ENCODE data around the gene TRAF2.

Gene TRAF2

GRCh38 chr9:136964171-136964689 is 77.9 kb downstream of the TRAF2 start:
- no peaks in the 10 kb centered on the region for H3K36me3 ChIP-seq (ENCODE audit: control insufficient read depth, insufficient read depth, low read length)
- H3K4me1 ChIP-seq (ENCODE audit: control insufficient read depth, insufficient read depth, low read length), result peaks cover 16% of the 10 kb centered on the region
- H3K4me3 ChIP-seq (ENCODE audit: insufficient read depth, low read depth, low read length), result no peak overlapping the region
- WGBS, 2 experiments, result 86 to 87% methylated on average over 22 of the region's 22 CpGs
- H3K9me3 ChIP-seq (ENCODE audit: control insufficient read depth, low read length), result no peaks in the 10 kb centered on the region
- no peaks in the 10 kb centered on the region for H3K27me3 ChIP-seq (ENCODE audit: control insufficient read depth, insufficient read depth, low read length, poor library complexity, severe bottlenecking)
- H3K27ac ChIP-seq (ENCODE audit: insufficient read depth, low read depth, low read length, poor library complexity, severe bottlenecking), result no peak overlapping the region

- Histone ChIP-seq H3K27ac (ENCODE audit: insufficient read depth, low read depth, low read length, poor library complexity, severe bottlenecking) (no peak overlapping the region), H3K27me3 (ENCODE audit: control insufficient read depth, insufficient read depth, low read length, poor library complexity, severe bottlenecking) (no peaks in the 10 kb centered on the region)
- 92 to 94% methylated on average over 26 of the region's 26 CpGs for WGBS, 2 experiments
Measured at GRCh38 chr9:136964833-136965422, 78.6 kb downstream of the TRAF2 start.

GRCh38 chr9:136965771-136966484 is 79.6 kb downstream of the TRAF2 start:
- no peak overlapping the region for H3K4me3 ChIP-seq (ENCODE audit: insufficient read depth, low read depth, low read length)
- H3K36me3 ChIP-seq (ENCODE audit: control insufficient read depth, insufficient read depth, low read length), result no peaks in the 10 kb centered on the region
- H3K27me3 ChIP-seq (ENCODE audit: control insufficient read depth, insufficient read depth, low read length, poor library complexity, severe bottlenecking), result no peaks in the 10 kb centered on the region
- peaks cover 13% of the 10 kb centered on the region for H3K4me1 ChIP-seq (ENCODE audit: control insufficient read depth, insufficient read depth, low read length)
- 59 to 60% methylated on average over 23 of the region's 23 CpGs for WGBS, 2 experiments
- no peak overlapping the region for H3K27ac ChIP-seq (ENCODE audit: insufficient read depth, low read depth, low read length, poor library complexity, severe bottlenecking)
- H3K9me3 ChIP-seq (ENCODE audit: control insufficient read depth, low read length), result no peaks in the 10 kb centered on the region

More at GRCh38 chr9:136964833-136965422, 78.6 kb downstream of the TRAF2 start:
- Histone ChIP-seq H3K4me1 (ENCODE audit: control insufficient read depth, insufficient read depth, low read length) (peaks cover 13% of the 10 kb centered on the region), H3K36me3 (ENCODE audit: control insufficient read depth, insufficient read depth, low read length) (no peaks in the 10 kb centered on the region), H3K9me3 (ENCODE audit: control insufficient read depth, low read length) (no peaks in the 10 kb centered on the region), H3K4me3 (ENCODE audit: insufficient read depth, low read depth, low read length) (no peak overlapping the region)

GRCh38 chr9:136968333-136969127 is 82.2 kb downstream of the TRAF2 start:
- H3K27ac ChIP-seq (ENCODE audit: insufficient read depth, low read depth, low read length, poor library complexity, severe bottlenecking), result no peak overlapping the region
- H3K4me1 ChIP-seq (ENCODE audit: control insufficient read depth, insufficient read depth, low read length), result peaks cover 13% of the 10 kb centered on the region
- H3K36me3 ChIP-seq (ENCODE audit: control insufficient read depth, insufficient read depth, low read length), result no peaks in the 10 kb centered on the region
- 91 to 93% methylated on average over 17 of the region's 17 CpGs for WGBS, 2 experiments
- no peaks in the 10 kb centered on the region for H3K27me3 ChIP-seq (ENCODE audit: control insufficient read depth, insufficient read depth, low read length, poor library complexity, severe bottlenecking)
- H3K4me3 ChIP-seq (ENCODE audit: insufficient read depth, low read depth, low read length), result no peak overlapping the region
- no peaks in the 10 kb centered on the region for H3K9me3 ChIP-seq (ENCODE audit: control insufficient read depth, low read length)

- Histone ChIP-seq H3K27me3 (ENCODE audit: control insufficient read depth, insufficient read depth, low read length, poor library complexity, severe bottlenecking) (no peaks in the 10 kb centered on the region), H3K4me1 (ENCODE audit: control insufficient read depth, insufficient read depth, low read length) (peaks cover 12% of the 10 kb centered on the region), H3K27ac (ENCODE audit: insufficient read depth, low read depth, low read length, poor library complexity, severe bottlenecking) (no peak overlapping the region), H3K4me3 (ENCODE audit: insufficient read depth, low read depth, low read length) (no peak overlapping the region), H3K36me3 (ENCODE audit: control insufficient read depth, insufficient read depth, low read length) (no peaks in the 10 kb centered on the region), H3K9me3 (ENCODE audit: control insufficient read depth, low read length) (no peaks in the 10 kb centered on the region)
- WGBS, 2 experiments, result 88 to 90% methylated on average over 17 of the region's 17 CpGs
Measured at GRCh38 chr9:136969150-136969549, 82.8 kb downstream of the TRAF2 start.

GRCh38 chr9:136969774-136970173 is 83.5 kb downstream of the TRAF2 start:
- H3K27ac ChIP-seq (ENCODE audit: insufficient read depth, low read depth, low read length, poor library complexity, severe bottlenecking), result no peak overlapping the region
- H3K27me3 ChIP-seq (ENCODE audit: control insufficient read depth, insufficient read depth, low read length, poor library complexity, severe bottlenecking), result no peaks in the 10 kb centered on the region
- H3K36me3 ChIP-seq (ENCODE audit: control insufficient read depth, insufficient read depth, low read length), result no peaks in the 10 kb centered on the region
- H3K4me3 ChIP-seq (ENCODE audit: insufficient read depth, low read depth, low read length), result no peak overlapping the region
- peaks cover 6% of the 10 kb centered on the region for H3K4me1 ChIP-seq (ENCODE audit: control insufficient read depth, insufficient read depth, low read length)
- WGBS, 2 experiments, result 81 to 85% methylated on average over 5 of the region's 5 CpGs
- no peaks in the 10 kb centered on the region for H3K9me3 ChIP-seq (ENCODE audit: control insufficient read depth, low read length)

GRCh38 chr9:136970361-136970760 is 84.0 kb downstream of the TRAF2 start:
- Histone ChIP-seq H3K4me3 (ENCODE audit: insufficient read depth, low read depth, low read length) (no peak overlapping the region), H3K27ac (ENCODE audit: insufficient read depth, low read depth, low read length, poor library complexity, severe bottlenecking) (no peak overlapping the region), H3K36me3 (ENCODE audit: control insufficient read depth, insufficient read depth, low read length) (no peaks in the 10 kb centered on the region), H3K4me1 (ENCODE audit: control insufficient read depth, insufficient read depth, low read length) (peaks cover 6% of the 10 kb centered on the region), H3K9me3 (ENCODE audit: control insufficient read depth, low read length) (no peaks in the 10 kb centered on the region), H3K27me3 (ENCODE audit: control insufficient read depth, insufficient read depth, low read length, poor library complexity, severe bottlenecking) (no peaks in the 10 kb centered on the region)
- 91 to 95% methylated on average over 11 of the region's 11 CpGs for WGBS, 2 experiments

GRCh38 chr9:136971746-136972145 is 85.4 kb downstream of the TRAF2 start:
- H3K27me3 ChIP-seq (ENCODE audit: control insufficient read depth, insufficient read depth, low read length, poor library complexity, severe bottlenecking), result peaks cover under 1% of the 10 kb centered on the region

GRCh38 chr9:136972335-136972734 is 86.0 kb downstream of the TRAF2 start:
- no peaks in the 10 kb centered on the region for H3K36me3 ChIP-seq (ENCODE audit: control insufficient read depth, insufficient read depth, low read length)
- peaks cover under 1% of the 10 kb centered on the region for H3K4me1 ChIP-seq (ENCODE audit: control insufficient read depth, insufficient read depth, low read length)
- H3K27me3 ChIP-seq (ENCODE audit: control insufficient read depth, insufficient read depth, low read length, poor library complexity, severe bottlenecking), result peaks cover 6% of the 10 kb centered on the region
- no peak overlapping the region for H3K4me3 ChIP-seq (ENCODE audit: insufficient read depth, low read depth, low read length)
- H3K27ac ChIP-seq (ENCODE audit: insufficient read depth, low read depth, low read length, poor library complexity, severe bottlenecking), result no peak overlapping the region
- WGBS, 2 experiments, result 90 to 92% methylated on average over 11 of the region's 11 CpGs
- no peaks in the 10 kb centered on the region for H3K9me3 ChIP-seq (ENCODE audit: control insufficient read depth, low read length)

More at GRCh38 chr9:136971746-136972145, 85.4 kb downstream of the TRAF2 start:
- H3K4me3 ChIP-seq (ENCODE audit: insufficient read depth, low read depth, low read length), result no peak overlapping the region
- H3K4me1 ChIP-seq (ENCODE audit: control insufficient read depth, insufficient read depth, low read length), result no peaks in the 10 kb centered on the region
- WGBS, 2 experiments, result 89 to 92% methylated on average over 14 of the region's 14 CpGs
- H3K27ac ChIP-seq (ENCODE audit: insufficient read depth, low read depth, low read length, poor library complexity, severe bottlenecking), result no peak overlapping the region
- no peaks in the 10 kb centered on the region for H3K9me3 ChIP-seq (ENCODE audit: control insufficient read depth, low read length)
- H3K36me3 ChIP-seq (ENCODE audit: control insufficient read depth, insufficient read depth, low read length), result no peaks in the 10 kb centered on the region

GRCh38 chr9:136972743-136973142 is 86.4 kb downstream of the TRAF2 start:
- Histone ChIP-seq H3K27ac (ENCODE audit: insufficient read depth, low read depth, low read length, poor library complexity, severe bottlenecking) (no peak overlapping the region), H3K4me1 (ENCODE audit: control insufficient read depth, insufficient read depth, low read length) (peaks cover 3% of the 10 kb centered on the region), H3K4me3 (ENCODE audit: insufficient read depth, low read depth, low read length) (no peak overlapping the region), H3K27me3 (ENCODE audit: control insufficient read depth, insufficient read depth, low read length, poor library complexity, severe bottlenecking) (peaks cover 10% of the 10 kb centered on the region), H3K9me3 (ENCODE audit: control insufficient read depth, low read length) (no peaks in the 10 kb centered on the region), H3K36me3 (ENCODE audit: control insufficient read depth, insufficient read depth, low read length) (no peaks in the 10 kb centered on the region)
- WGBS, 2 experiments, result 80 to 85% methylated on average over 13 of the region's 13 CpGs
